ENCODE data around the gene CAMK2D.
"Not testable (repeated sequence)": the region's sequence is repeated elsewhere in the genome, so short reads cannot be mapped to it uniquely, and the experiment has no call there.

The CAMK2D gene

GRCh38 chr4:113761620-113762185 is at the start of gene CAMK2D:
Gene CAMK2D, minus strand, starts transcription at chr4:113761738. Its CDS starts 670 bp downstream, at chr4:113761068.
- DNase-seq: peak; percentile 73

GRCh38 chr4:113810906-113811305 is 49.4 kb upstream of the CAMK2D start:
- no peak for DNase-seq

GRCh38 chr4:113809311-113809710 is 47.8 kb upstream of the CAMK2D start:
- no peak for DNase-seq

GRCh38 chr4:113806850-113807249 is 45.3 kb upstream of the CAMK2D start:
- no peak for DNase-seq

GRCh38 chr4:113801882-113802281 is 40.3 kb upstream of the CAMK2D start:
- no peak for DNase-seq

GRCh38 chr4:113796381-113796780 is 34.8 kb upstream of the CAMK2D start:
- DNase-seq: not testable (repeated sequence)

GRCh38 chr4:113790478-113790877 is 28.9 kb upstream of the CAMK2D start:
- DNase-seq: no peak

- no peak for DNase-seq
Observed at GRCh38 chr4:113788888-113789287, 27.4 kb upstream of the CAMK2D start.

GRCh38 chr4:113785781-113786180 is 24.2 kb upstream of the CAMK2D start:
- DNase-seq: no peak

- no peak for DNase-seq
Observed at GRCh38 chr4:113784497-113785250, 23.1 kb upstream of the CAMK2D start.

- DNase-seq: no peak
Observed at GRCh38 chr4:113783701-113784100, 22.2 kb upstream of the CAMK2D start.

- DNase-seq: no peak
Observed at GRCh38 chr4:113783289-113783688, 21.8 kb upstream of the CAMK2D start.

- no peak for DNase-seq
Observed at GRCh38 chr4:113781439-113782040, 20.0 kb upstream of the CAMK2D start.

- no peak for DNase-seq
Observed at GRCh38 chr4:113776679-113777078, 15.1 kb upstream of the CAMK2D start.

GRCh38 chr4:113776016-113776415 is 14.5 kb upstream of the CAMK2D start:
- DNase-seq: no peak

GRCh38 chr4:113773756-113774155 is 12.2 kb upstream of the CAMK2D start:
- DNase-seq: no peak

- no peak for DNase-seq
Observed at GRCh38 chr4:113773014-113773413, 11.5 kb upstream of the CAMK2D start.

- no peak for DNase-seq
Observed at GRCh38 chr4:113772319-113772718, 10.8 kb upstream of the CAMK2D start.

- no peak for DNase-seq
Observed at GRCh38 chr4:113769744-113770143, 8.2 kb upstream of the CAMK2D start.

GRCh38 chr4:113768952-113769351 is 7.4 kb upstream of the CAMK2D start:
- DNase-seq: no peak

GRCh38 chr4:113766882-113767281 is 5.3 kb upstream of the CAMK2D start:
- no peak for DNase-seq

- DNase-seq: no peak
Observed at GRCh38 chr4:113764720-113765264, 3.3 kb upstream of the CAMK2D start.

GRCh38 chr4:113763923-113764322 is 2.4 kb upstream of the CAMK2D start:
- not testable (repeated sequence) for DNase-seq

GRCh38 chr4:113763029-113763285 is 1.4 kb upstream of the CAMK2D start:
- no peak for DNase-seq
